Stimulated activated CD4-positive, alpha-beta T cell treated with anti-CD3 and anti-CD28 coated beads, TNF-alpha, amount 100 ng/mL, for 1 hour (primary cell): ENCODE data around the gene CSNK1A1.
A peak's percentile ranks its signal among the peaks of the same experiment; 100 is the strongest.
"Not testable (repeated sequence)": the region's sequence is repeated elsewhere in the genome, so short reads cannot be mapped to it uniquely, and the experiment has no call there.

ENCODE experiments used
- DNase-seq, 3 donors: peaks; one replicate each; pipeline ENCODE4 v3.0.0-alpha.2; 2020; ENCODE audit warnings: low read depth in 3 of 3, low spot score in 1 of 3

The CSNK1A1 gene

DNA sequence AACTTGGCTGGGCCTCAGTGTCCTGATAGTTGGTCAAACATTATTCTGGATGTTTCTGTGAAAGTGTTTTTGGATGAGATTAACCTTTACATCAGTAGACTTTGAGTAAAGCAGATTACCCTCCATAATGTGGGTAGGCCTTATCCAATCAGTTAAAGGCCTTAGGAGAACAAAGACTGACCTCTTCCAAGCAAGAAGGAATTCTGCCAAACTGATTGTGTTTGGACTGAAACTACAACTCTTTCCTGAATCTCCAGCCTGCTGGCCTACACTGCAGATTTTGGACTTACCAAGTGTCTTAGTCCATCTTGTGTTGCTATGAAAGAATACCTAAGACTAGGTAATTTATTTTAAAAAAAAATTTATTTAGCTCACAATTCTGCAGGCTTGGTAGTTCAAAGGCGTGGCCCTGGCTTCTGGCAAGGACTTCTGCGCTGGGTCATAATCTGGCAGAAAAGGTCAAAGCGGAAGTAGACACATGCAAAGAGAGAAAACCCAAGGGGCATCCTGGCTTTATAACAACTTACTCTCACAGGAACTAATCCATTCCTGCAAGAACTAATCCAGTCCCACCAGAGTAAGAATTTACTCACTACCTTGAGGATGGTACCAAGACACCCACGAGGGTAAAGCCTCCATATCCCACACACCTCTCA, 21.5 kb upstream of the CSNK1A1 start:
- DNase-seq: no peak

DNA sequence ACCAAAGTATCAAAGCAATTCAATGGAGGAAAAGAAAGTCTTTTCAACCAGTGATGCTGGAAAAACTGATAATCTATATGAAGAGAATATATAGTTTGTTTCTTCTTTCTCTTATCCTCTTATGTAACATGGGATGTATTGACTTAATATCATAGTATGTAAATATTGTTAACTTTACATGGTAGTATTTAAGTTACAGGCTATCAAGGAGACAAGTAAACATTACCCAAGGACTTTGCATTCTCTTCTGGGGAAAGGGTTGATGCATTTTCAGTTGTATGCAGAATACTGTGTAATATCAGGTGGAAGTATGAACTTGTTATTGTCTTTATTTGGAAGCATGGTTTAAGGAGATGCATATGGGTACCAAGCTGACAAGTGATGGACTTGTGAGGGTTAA, 20.9 kb upstream of the CSNK1A1 start:
- DNase-seq: no peak

GRCh38 chr5:149567226-149567625, 16.0 kb upstream of the CSNK1A1 start:
- DNase-seq: no peak

- DNase-seq: not testable (repeated sequence)
Measured at GRCh38 chr5:149564542-149565140, 13.4 kb upstream of the CSNK1A1 start.

DNA sequence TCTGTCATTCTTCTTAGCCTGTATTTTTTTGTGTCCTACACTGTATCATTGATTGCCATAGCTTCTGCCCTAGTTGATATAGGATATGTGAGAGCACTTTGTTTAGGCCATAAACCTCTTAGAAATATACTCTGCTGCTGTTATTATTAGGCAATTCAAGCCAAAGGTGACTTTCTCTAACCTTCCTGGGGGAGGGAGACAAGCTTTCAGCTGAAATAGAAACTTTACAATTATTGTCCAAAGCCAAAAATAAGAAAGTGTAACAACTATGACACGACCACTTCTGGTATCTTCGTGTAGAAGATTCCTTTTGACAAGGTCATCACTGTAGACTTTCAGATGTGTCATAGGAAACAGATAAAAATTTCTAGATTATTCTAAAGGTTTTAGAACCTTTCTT, 12.2 kb upstream of the CSNK1A1 start:
- no peak for DNase-seq

DNA sequence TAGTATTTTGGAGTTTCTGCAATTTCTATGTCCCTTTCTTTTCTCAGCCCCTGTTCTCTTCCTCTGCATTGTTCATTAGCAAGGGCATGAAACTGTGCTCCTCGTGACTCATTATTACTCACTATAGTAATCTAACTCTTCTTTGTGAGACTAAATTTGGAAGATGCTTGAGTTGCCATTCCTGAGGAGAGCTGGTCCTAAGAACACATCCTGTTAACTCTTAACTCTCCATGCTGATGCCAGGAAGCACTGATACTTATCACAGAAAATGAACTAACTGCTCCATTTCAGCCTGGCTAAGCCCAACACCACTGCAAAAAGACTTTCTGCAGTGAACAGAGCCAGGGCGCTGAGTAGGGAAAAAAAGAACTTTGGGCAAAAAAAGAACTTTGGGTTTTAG, 10.6 kb upstream of the CSNK1A1 start:
- no peak for DNase-seq

- no peak for DNase-seq
Measured at GRCh38 chr5:149559706-149560105, 8.5 kb upstream of the CSNK1A1 start.

- no peak for DNase-seq
Measured at GRCh38 chr5:149552553-149553160, 1.4 kb upstream of the CSNK1A1 start.

- no peak for DNase-seq
Measured at GRCh38 chr5:149552038-149552494, 827 bp upstream of the CSNK1A1 start.

DNA sequence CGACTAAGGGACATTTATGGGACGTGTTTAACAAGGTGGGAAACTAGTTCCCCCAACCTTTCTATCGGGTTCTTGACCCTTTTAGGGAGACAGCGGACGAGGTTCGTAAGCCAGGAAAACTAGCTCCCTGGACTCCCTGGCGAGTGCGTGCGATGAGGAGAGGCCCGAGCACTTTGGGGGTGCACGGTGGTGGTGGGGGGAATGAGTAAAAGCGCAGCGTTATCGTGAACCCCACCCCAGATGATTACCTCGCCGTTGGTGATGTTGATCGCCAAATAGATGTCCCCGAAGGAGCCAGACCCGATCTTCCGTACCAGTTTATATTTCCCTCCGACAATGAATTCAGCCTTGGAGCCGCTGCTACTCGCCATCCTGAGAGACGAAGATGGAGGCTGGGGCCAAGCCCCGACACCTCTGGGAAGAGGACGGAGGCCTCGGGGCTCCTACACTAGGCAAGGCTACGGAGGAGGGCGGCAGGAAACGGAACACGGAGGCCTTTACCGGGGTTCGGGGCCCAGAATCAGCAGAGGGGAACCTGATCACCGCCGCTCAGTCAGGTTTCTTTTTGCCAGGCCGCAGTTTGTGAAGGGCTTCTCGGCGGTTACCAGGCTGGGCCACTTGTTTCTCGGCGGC, 529 bp downstream of the CSNK1A1 start:
- peak in 1 of 3 donors; percentile 14 for DNase-seq

- DNase-seq: no peak
Measured at GRCh38 chr5:149550268-149550583, 1.0 kb downstream of the CSNK1A1 start.

DNA sequence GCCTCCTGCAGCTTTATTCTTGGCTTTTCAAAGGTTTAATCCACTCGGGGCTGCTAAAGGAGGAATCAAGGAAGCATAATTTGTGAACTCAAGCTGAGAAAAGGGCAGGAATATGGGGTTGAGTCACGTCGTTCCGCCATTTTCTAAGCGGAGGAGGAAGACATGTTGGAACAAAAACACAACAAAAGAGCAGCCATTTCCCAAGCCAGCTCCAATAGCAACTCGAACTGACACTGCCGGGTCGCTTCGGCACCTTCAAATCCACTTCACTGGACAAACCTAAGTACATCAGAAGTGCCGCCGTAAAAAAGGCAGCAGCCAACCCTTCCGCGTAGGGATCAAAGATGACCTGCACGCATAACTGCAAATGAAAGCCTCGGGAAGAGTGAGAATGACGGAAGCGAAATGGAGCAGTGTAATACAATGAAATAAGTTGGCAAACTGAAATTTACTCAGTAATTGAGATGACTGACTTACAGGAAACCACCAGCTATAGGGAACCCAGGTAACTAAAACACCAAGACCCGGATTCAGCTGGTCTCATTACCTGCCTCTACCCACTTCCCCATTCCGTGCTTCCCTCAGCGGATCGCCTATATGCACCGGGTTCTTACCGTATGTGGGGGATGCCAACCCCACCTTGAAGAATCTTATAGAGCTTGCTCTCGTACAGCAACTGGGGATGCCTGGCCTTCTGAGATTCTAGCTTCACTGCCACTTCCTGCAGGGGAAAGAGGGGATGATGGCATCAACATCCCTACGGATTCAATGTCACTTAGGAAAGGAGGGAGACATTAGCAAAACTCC, 1.6 kb downstream of the CSNK1A1 start:
- DNase-seq: no peak

DNA sequence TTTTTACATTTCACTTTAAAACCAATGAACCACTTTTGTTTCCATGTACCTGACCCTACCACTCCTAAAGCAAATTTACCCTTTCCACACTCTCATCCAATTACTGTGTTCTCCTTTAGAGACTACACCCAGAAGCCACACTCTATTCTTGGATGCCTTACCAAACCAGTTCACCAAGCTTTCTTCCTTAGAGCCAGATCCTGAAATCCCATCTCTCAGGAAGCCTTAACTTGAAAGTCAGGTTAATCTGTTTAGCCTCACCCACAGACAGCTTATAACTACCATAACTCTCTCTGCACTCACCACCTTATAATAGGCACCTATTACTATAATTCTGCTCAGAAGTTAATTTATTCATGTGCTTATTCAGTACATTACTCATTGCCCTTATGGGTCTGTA, 4.3 kb downstream of the CSNK1A1 start:
- no peak for DNase-seq

- DNase-seq: no peak
Measured at GRCh38 chr5:149545327-149545726, 5.9 kb downstream of the CSNK1A1 start.

DNA sequence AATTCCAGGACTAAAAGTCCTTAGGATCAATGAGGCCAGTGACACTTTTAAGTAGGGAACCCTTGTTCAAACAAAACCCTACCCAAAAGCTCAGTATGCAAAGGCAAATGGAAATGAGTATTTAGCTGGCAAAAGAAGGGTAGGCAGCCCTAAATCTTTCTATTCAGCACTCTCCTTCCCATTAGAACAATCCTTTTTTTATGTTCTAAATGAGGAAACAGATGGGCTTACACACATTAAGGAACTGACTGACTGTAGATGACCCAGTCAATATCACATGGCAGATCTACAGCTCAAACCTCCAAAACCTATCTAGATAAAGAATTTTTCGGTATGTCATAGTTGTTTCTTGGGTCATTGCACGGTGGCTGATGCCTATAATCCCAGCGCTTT, 7.2 kb downstream of the CSNK1A1 start:
- DNase-seq: no peak

GRCh38 chr5:149543361-149544027, 7.7 kb downstream of the CSNK1A1 start:
- no peak for DNase-seq

- DNase-seq: no peak
Measured at GRCh38 chr5:149541893-149542292, 9.3 kb downstream of the CSNK1A1 start.

DNA sequence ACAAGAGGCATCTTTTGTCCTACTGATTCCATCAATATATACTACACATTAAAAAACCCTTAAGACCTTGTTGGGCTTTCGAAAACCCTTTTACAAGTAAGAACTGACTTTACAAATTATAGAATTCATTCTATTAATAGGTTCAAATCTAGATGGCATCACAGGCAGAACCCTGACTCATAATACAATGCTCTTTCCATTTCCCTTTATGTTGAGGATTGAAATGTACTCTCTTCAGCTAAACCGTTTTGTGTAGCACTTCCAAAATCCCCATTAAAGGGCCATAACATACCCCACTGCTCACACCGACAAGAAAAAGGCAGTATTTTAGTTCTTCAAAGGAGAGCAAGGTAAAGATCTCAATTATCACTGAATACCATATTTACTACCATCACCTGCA, 11.2 kb downstream of the CSNK1A1 start:
- no peak for DNase-seq

DNA sequence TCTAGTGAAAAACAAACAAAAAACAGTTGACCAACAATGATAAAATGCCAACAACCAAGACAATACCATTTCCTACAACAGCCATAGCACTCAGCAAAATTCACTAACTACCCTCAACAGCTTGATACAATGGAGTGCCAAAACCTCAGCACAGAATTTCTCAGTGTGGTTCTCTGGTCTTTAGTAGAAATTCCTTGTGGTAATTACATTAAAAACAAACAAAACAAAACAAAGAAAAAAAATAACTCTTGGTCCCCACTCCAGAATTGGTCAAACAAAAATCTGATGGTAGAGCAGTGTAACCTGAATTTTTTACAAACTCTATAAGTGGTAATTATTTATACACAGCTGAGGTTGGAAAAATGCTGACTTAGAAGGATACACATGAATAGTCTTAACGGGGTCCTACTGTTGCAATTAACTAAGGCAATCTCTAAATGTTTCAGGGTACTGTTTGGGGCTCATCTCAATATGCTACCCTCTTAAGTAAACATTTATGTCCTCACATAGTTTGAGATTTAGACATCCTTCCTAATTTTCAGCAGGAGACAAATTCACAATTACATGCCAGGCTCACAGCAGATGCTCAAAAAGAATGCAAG, 13.8 kb downstream of the CSNK1A1 start:
- no peak for DNase-seq

- not testable (repeated sequence) for DNase-seq
Measured at GRCh38 chr5:149535787-149536186, 15.5 kb downstream of the CSNK1A1 start.

DNA sequence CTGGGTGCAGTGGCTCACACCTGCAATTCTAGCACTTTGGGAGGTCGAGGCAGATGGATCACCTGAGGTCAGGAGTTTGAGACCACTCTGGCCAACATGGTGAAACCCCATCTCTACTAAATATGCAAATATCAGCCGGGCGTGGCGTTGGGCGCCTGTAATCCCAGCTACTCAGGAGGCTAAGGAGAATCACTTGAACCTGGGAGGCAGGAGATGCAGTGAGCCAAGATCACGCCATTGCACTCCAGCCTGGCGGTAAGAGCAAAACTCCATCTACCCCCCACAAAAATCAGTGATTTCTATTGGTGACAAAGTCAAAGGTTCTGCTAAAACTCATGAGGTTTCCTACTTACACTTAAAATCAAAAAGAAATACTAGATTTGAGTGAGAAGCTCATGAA, 18.8 kb downstream of the CSNK1A1 start:
- DNase-seq: no peak
